Measurements from ENCODE around the gene NLK. TPM values are rescaled to one million over a fixed set of nuclear protein-coding genes. Genes with fewer than 3 reads are reported as not detected.
"Not testable (repeated sequence)": the region's sequence is repeated elsewhere in the genome, so short reads cannot be mapped to it uniquely, and the experiment has no call there.

Gene NLK
- total RNA-seq, result 10 to 100 TPM; 13.1 to 16.1 TPM

DNA sequence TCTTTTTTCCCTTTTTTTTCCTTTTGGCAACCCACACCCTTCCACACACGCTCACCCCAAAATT, at the start of gene NLK:
Gene NLK (plus strand): TSS at position 21 of the 64 bp plus-strand sequence. CDS start 197 bp downstream, outside the sequence.
- ATAC-seq, result no peak
- CTCF ChIA-PET, result no interaction called here
- Mint-ChIP-seq H3K9me3 (ENCODE audit: low read depth) (no peaks in the 10 kb centered on the region), H3K4me1 (peaks cover 57% of the 10 kb centered on the region), H3K27ac (peak within 1 kb of the TSS; percentile 74), H3K36me3 (peaks cover 30% of the 10 kb centered on the region), H3K27me3 (peaks cover 4% of the 10 kb centered on the region), H3K4me3 (peak within 1 kb of the TSS; percentile 76)
- DNase-seq, result no peak

DNA sequence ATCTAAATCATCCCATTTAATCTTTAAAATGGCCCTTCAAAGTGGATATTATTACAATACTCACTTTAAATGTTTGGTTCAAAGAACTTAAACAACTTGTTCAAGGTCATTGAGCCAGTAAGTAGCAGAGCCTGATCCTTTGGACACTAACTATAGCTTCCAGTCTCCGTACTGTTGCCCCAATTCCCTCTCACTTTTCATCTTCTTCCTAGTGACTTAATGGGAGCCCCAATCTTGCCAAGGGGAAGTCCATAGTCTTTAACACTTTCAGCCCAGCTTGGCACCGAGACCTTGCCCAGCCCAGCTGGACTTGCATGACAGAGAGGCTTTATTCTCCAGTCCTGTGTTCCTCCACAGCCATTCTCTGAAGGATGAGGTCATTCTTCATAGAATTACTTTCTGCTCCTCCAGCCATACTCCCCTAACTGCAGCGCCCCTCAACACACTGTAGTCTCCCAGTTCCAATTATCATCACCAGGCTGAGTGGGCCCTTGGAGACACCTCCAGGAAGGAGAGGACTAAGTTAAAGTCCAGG, 49.2 kb upstream of the NLK start:
- DNase-seq (no peak), ATAC-seq (no peak)
- H3K9me3 Mint-ChIP-seq (ENCODE audit: low read depth), result no peaks in the 10 kb centered on the region
- peaks cover 25% of the 10 kb centered on the region for H3K27me3 Mint-ChIP-seq
- no peak overlapping the region for H3K27ac Mint-ChIP-seq
- no peaks in the 10 kb centered on the region for H3K4me1 Mint-ChIP-seq
- no peaks in the 10 kb centered on the region for H3K36me3 Mint-ChIP-seq
- H3K4me3 Mint-ChIP-seq, result no peak overlapping the region
- CTCF ChIA-PET, result no interaction called here

- H3K4me3 Mint-ChIP-seq, result no peak overlapping the region
- no peak for DNase-seq
- no peaks in the 10 kb centered on the region for H3K9me3 Mint-ChIP-seq (ENCODE audit: low read depth)
- H3K4me1 Mint-ChIP-seq, result no peaks in the 10 kb centered on the region
- CTCF ChIA-PET, result no interaction called here
- ATAC-seq, result no peak
- H3K27ac Mint-ChIP-seq, result no peak overlapping the region
- H3K36me3 Mint-ChIP-seq, result no peaks in the 10 kb centered on the region
- H3K27me3 Mint-ChIP-seq, result peaks cover 29% of the 10 kb centered on the region
Measured at GRCh38 chr17:27993723-27994310, 48.7 kb upstream of the NLK start.

- no peak overlapping the region for H3K27ac Mint-ChIP-seq
- H3K27me3 Mint-ChIP-seq, result peaks cover 31% of the 10 kb centered on the region
- no peaks in the 10 kb centered on the region for H3K4me1 Mint-ChIP-seq
- no peak overlapping the region for H3K4me3 Mint-ChIP-seq
- H3K36me3 Mint-ChIP-seq, result no peaks in the 10 kb centered on the region
- CTCF ChIA-PET, result no interaction called here
- DNase-seq (no peak), ATAC-seq (no peak)
- H3K9me3 Mint-ChIP-seq (ENCODE audit: low read depth), result no peaks in the 10 kb centered on the region
Measured at GRCh38 chr17:27994586-27994985, 47.9 kb upstream of the NLK start.

DNA sequence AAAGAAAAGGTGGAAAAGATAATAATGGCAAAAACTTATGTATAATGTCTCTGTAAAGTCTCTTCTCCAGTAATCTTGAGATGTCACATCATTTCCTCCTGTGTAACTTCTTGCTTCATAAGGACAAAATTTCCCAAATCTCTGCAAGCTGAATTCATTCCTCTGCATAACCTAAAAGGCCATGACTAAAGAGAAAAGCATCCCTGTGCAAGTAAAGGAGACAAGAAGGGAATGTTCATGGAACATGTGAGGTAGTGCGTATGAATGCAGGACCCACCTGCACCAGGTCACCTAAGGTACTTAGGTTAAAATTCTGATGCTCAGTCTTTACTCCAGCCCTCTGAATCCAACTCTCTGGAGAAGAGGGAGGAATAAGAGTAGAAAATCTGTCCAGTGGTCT, 46.9 kb upstream of the NLK start:
- no peak for DNase-seq
- no peak overlapping the region for H3K4me3 Mint-ChIP-seq
- CTCF ChIA-PET, result no interaction called here

GRCh38 chr17:27996202-27997043, 46.1 kb upstream of the NLK start:
- H3K27ac Mint-ChIP-seq, result no peak overlapping the region
- ATAC-seq (no peak), DNase-seq (no peak)
- H3K36me3 Mint-ChIP-seq, result no peaks in the 10 kb centered on the region
- CTCF ChIA-PET, result no interaction called here
- H3K27me3 Mint-ChIP-seq, result peaks cover 28% of the 10 kb centered on the region
- H3K4me3 Mint-ChIP-seq, result no peak overlapping the region
- H3K4me1 Mint-ChIP-seq, result no peaks in the 10 kb centered on the region
- no peaks in the 10 kb centered on the region for H3K9me3 Mint-ChIP-seq (ENCODE audit: low read depth)

More for the DNA sequence above, 46.9 kb upstream of the NLK start:
- peaks cover 32% of the 10 kb centered on the region for H3K27me3 Mint-ChIP-seq
- H3K9me3 Mint-ChIP-seq (ENCODE audit: low read depth), result no peaks in the 10 kb centered on the region
- no peak for ATAC-seq
- H3K36me3 Mint-ChIP-seq, result no peaks in the 10 kb centered on the region
- no peaks in the 10 kb centered on the region for H3K4me1 Mint-ChIP-seq
- no peak overlapping the region for H3K27ac Mint-ChIP-seq

GRCh38 chr17:27997044-27997401, 45.5 kb upstream of the NLK start:
- no peak for DNase-seq
- no peak for ATAC-seq
- Mint-ChIP-seq H3K36me3 (no peaks in the 10 kb centered on the region), H3K4me3 (no peak overlapping the region), H3K27me3 (peaks cover 26% of the 10 kb centered on the region), H3K9me3 (ENCODE audit: low read depth) (no peaks in the 10 kb centered on the region), H3K4me1 (no peaks in the 10 kb centered on the region), H3K27ac (no peak overlapping the region)
- CTCF ChIA-PET, result no interaction called here

GRCh38 chr17:27997522-27997921, 45.0 kb upstream of the NLK start:
- H3K4me1 Mint-ChIP-seq, result no peaks in the 10 kb centered on the region
- DNase-seq (no peak), ATAC-seq (no peak)
- H3K9me3 Mint-ChIP-seq (ENCODE audit: low read depth), result no peaks in the 10 kb centered on the region
- H3K36me3 Mint-ChIP-seq, result no peaks in the 10 kb centered on the region
- H3K4me3 Mint-ChIP-seq, result no peak overlapping the region
- CTCF ChIA-PET, result no interaction called here
- no peak overlapping the region for H3K27ac Mint-ChIP-seq
- H3K27me3 Mint-ChIP-seq, result peaks cover 26% of the 10 kb centered on the region

DNA sequence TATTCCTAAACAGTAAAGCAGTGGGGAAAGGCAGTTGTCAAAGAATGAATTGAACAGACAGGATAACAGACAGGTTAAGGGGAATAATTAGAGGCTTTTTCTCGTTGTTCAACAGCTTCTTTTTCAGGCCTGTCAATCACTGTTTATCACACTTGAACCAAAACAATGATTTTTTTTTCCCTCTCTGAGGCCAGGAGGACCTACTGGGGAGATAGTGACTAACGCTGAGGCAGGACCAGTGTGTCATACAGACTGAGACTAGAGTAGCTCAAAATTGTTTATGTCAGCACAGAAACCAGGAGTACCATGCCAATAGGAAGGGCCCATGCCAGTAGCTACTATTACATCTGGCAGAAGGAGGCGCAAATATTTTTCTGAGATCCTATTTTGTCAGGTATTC, 41.3 kb upstream of the NLK start:
- H3K36me3 Mint-ChIP-seq, result no peaks in the 10 kb centered on the region
- H3K4me1 Mint-ChIP-seq, result peaks cover 2% of the 10 kb centered on the region
- no peak overlapping the region for H3K4me3 Mint-ChIP-seq
- H3K9me3 Mint-ChIP-seq (ENCODE audit: low read depth), result no peaks in the 10 kb centered on the region
- H3K27ac Mint-ChIP-seq, result no peak overlapping the region
- peaks cover 16% of the 10 kb centered on the region for H3K27me3 Mint-ChIP-seq
- DNase-seq (no peak), ATAC-seq (no peak)
- CTCF ChIA-PET, result no interaction called here

DNA sequence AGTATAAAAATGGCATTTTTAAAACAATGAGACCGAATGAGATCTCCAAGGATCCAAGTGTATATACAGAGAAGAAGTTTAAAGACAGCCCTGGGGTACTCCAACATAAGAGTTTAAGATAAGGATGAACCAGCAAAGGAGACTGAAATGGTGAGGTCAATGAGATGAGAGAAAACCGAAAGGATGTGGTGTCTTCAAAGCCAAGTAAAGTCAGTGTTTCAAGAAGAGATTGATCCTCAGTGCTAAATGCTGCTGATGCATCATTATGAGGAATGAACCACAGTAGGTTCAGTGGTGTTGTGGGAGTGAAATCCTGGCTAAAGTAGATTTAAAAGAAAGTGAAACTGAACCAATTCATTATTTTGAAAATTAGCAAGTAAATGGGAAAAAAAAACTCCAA, 38.1 kb upstream of the NLK start:
- no peak overlapping the region for H3K27ac Mint-ChIP-seq
- DNase-seq, result no peak
- CTCF ChIA-PET, result no interaction called here
- peaks cover 2% of the 10 kb centered on the region for H3K4me1 Mint-ChIP-seq
- H3K36me3 Mint-ChIP-seq, result no peaks in the 10 kb centered on the region
- H3K9me3 Mint-ChIP-seq (ENCODE audit: low read depth), result peaks cover 2% of the 10 kb centered on the region
- H3K4me3 Mint-ChIP-seq, result no peak overlapping the region
- ATAC-seq, result peak; percentile 55
- peaks cover 5% of the 10 kb centered on the region for H3K27me3 Mint-ChIP-seq

DNA sequence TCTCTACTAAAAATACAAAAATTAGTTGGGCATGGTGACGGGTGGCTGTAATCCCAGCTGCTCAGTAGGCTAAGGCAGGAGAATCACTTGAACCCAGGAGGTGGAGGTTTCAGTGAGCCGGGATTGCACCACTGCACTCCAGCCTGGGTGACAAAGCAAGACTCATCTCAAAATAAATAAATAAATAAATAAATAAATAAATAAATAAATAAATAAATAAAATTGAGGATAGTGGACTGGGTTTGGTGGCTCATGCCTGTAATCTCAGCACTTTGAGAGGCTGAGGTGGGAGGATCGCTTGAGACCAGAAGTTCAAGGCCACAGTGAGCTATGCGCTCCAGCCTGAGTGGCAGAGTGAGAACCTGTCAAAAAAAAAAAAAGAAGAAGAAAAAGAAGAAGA, 34.6 kb upstream of the NLK start:
- H3K27me3 Mint-ChIP-seq, result peaks cover 13% of the 10 kb centered on the region
- H3K36me3 Mint-ChIP-seq; DNase-seq; H3K4me1 Mint-ChIP-seq; H3K9me3 Mint-ChIP-seq (ENCODE audit: low read depth); ATAC-seq; H3K27ac Mint-ChIP-seq; H3K4me3 Mint-ChIP-seq; CTCF ChIA-PET: not testable (repeated sequence)

- peaks cover 2% of the 10 kb centered on the region for H3K4me1 Mint-ChIP-seq
- peaks cover 13% of the 10 kb centered on the region for H3K27me3 Mint-ChIP-seq
- no peak for ATAC-seq
- no peak for DNase-seq
- H3K9me3 Mint-ChIP-seq (ENCODE audit: low read depth), result peaks cover 2% of the 10 kb centered on the region
- no peak overlapping the region for H3K27ac Mint-ChIP-seq
- CTCF ChIA-PET, result interaction anchor here (0.9 kb wide), 1 partner anchor 30 kb away, joined by 4 read pairs; no protein-coding TSS in a partner anchor
- H3K36me3 Mint-ChIP-seq, result no peaks in the 10 kb centered on the region
- no peak overlapping the region for H3K4me3 Mint-ChIP-seq
Measured at GRCh38 chr17:28008513-28008912, 34.0 kb upstream of the NLK start.

DNA sequence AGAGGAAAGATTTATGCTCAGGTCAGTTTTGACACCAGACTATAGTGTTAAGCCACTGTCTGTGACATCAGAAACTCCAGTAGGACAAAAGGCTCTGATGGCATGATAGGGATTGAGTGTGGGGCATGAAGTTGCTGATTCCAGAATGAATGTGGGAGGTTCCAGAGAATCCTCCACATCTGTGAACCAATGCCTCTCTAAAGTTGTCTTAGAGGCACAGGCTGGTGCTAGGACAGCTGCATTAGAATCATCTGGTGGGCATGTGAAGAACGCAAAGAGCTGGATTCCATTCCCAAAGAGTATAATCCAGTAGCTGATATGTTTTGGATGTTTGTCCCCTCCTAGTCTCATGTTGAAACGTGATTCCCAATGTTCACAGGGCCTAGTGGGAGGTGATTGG, 32.1 kb upstream of the NLK start:
- Mint-ChIP-seq H3K4me3 (no peak overlapping the region), H3K36me3 (no peaks in the 10 kb centered on the region), H3K27me3 (peaks cover 23% of the 10 kb centered on the region), H3K4me1 (no peaks in the 10 kb centered on the region), H3K27ac (no peak overlapping the region), H3K9me3 (ENCODE audit: low read depth) (peaks cover 2% of the 10 kb centered on the region)
- DNase-seq (no peak), ATAC-seq (no peak)
- CTCF ChIA-PET, result no interaction called here

GRCh38 chr17:28018439-28019070, 23.9 kb upstream of the NLK start:
- Mint-ChIP-seq H3K4me3 (no peak overlapping the region), H3K4me1 (no peaks in the 10 kb centered on the region), H3K27me3 (peaks cover 33% of the 10 kb centered on the region), H3K36me3 (no peaks in the 10 kb centered on the region), H3K9me3 (ENCODE audit: low read depth) (no peaks in the 10 kb centered on the region), H3K27ac (no peak overlapping the region)
- CTCF ChIA-PET, result no interaction called here
- ATAC-seq (no peak), DNase-seq (no peak)

Data from activated CD8-positive, alpha-beta memory T cell treated with anti-CD3 and anti-CD28 coated beads, Interleukin-2, amount 10 ng/mL, durations not matched to agents 7 days and 5 days (primary cell).